Activated CD8-positive, alpha-beta T cell treated with anti-CD3 and anti-CD28 coated beads, Interleukin-2, amount 10 ng/mL, durations not matched to agents 7 days and 5 days (primary cell): ENCODE measurements around the gene LRMDA. TPM values are rescaled to one million over a fixed set of nuclear protein-coding genes. Genes with fewer than 3 reads are reported as not detected.

Source experiments
- ATAC-seq: fragments of 150-1000 bp; cut with Tn5 transposase; one replicate; pipeline ENCODE4 v1.10.0; 2021; ENCODE audit warnings: moderate library complexity
- CTCF ChIA-PET: fragments of 350-600 bp; sonication (Branson Sonifier 250); formaldehyde crosslinking; loops from one replicate; lab custom pipeline; 2021; ENCODE audit warnings: antibody characterized with exemption; lab: Charles Lee
- POLR2A ChIA-PET: fragments of 350-600 bp; sonication (Branson Sonifier 250); formaldehyde crosslinking; loops from one replicate; lab custom pipeline; 2021; ENCODE audit warnings: antibody characterized with exemption; lab: Charles Lee
- DNase-seq: peaks from one replicate; pipeline ENCODE4 v3.0.0-alpha.2; 2020
- H3K27ac Mint-ChIP-seq: one replicate; pipeline ENCODE4 v1.8.0; 2021; ENCODE audit warnings: mild to moderate bottlenecking, mixed read lengths
- H3K27me3 Mint-ChIP-seq: one replicate; pipeline ENCODE4 v1.8.0; 2021; ENCODE audit warnings: low read depth, mixed read lengths
- H3K36me3 Mint-ChIP-seq: one replicate; pipeline ENCODE4 v1.8.0; 2021; ENCODE audit warnings: low read depth, mixed read lengths
- H3K4me1 Mint-ChIP-seq: one replicate; pipeline ENCODE4 v1.8.0; 2021; ENCODE audit warnings: low read depth, mixed read lengths
- H3K4me3 Mint-ChIP-seq: one replicate; pipeline ENCODE4 v1.8.0; 2021; ENCODE audit warnings: mild to moderate bottlenecking, mixed read lengths
- H3K9me3 Mint-ChIP-seq: one replicate; pipeline ENCODE4 v1.8.0; 2022; ENCODE audit warnings: mixed read lengths; ENCODE audit not compliant: insufficient read depth
- total RNA-seq, 2 experiments: library from RNA; stranded (reverse); gene quantifications; one replicate each; pipeline ENCODE4 v1.2.3, GENCODE V29; 2021

LRMDA gene
- total RNA-seq, 2 experiments from 2014 or later: not detected

DNA sequence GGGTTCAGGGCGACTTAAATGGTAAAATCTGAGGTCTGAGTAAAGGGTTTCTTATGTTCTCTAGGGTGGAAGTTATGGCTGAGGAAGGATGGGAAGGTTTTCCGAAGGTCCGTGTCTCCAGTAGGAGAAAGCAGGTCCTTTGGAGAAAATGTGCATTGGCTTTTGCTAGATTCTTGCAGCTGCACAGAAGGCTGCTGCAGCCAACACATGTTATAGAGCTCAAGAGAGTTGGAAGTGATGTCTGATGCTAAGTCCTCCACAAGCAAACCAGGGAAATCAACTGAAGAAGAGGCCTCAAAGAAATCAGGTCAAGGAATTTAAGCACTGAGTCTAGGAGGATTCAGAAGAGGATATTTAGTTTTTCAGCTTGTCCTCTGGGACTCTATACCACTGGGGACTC, 404.6 kb downstream of the LRMDA start:
- H3K36me3 Mint-ChIP-seq: no peaks in the 10 kb centered on the region
- no peak overlapping the region for H3K4me3 Mint-ChIP-seq
- ChIA-PET CTCF (no interaction called here), POLR2A (no interaction called here)
- no peak overlapping the region for H3K27ac Mint-ChIP-seq
- H3K27me3 Mint-ChIP-seq: peaks cover 3% of the 10 kb centered on the region
- no peaks in the 10 kb centered on the region for H3K9me3 Mint-ChIP-seq
- H3K4me1 Mint-ChIP-seq: no peaks in the 10 kb centered on the region
- ATAC-seq (no peak), DNase-seq (no peak)

DNA sequence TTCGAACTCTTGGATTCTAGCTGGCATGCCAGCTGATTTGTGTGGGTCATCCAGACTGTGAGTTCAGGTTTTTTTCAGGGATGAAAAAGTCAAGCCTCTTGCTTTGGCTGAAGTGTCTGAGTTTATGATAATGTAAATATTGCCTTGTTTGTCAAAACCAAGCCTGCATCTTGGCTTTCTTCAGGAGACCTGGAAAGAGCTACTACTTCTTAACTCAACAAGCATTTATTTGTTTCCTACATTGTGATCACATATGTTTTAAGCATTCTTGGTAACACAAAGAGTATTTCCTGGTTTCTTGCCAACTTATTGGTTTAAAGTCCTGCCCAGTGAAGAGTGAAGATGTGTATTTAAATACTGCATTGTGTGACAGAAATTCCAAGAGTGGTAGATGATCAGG, 407.1 kb downstream of the LRMDA start:
- POLR2A ChIA-PET: interaction anchor here (0.6 kb wide), 1 partner anchor 176 kb away, joined by 3 read pairs; no protein-coding TSS in a partner anchor

DNA sequence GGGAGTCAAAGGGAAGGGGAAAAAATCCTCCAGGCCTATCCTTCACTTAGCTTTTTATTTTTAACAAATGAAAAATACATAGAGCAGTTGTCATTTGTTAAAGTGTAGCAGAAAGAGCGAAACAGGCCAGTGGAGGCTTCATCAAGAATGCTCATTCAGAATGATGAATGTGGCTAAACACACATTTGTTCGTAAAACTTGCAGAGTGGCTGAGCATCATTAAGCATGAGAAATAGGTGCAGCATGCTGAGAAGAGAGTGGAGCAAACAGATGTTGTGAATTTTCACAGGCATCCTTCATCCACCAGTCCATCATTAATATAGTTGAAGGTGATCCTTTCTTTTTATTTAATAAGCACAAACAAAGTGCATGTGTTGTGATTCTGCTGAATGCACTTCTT, 407.6 kb downstream of the LRMDA start:
- Mint-ChIP-seq H3K27ac (no peak overlapping the region), H3K36me3 (no peaks in the 10 kb centered on the region), H3K9me3 (no peaks in the 10 kb centered on the region), H3K4me1 (no peaks in the 10 kb centered on the region), H3K4me3 (no peak overlapping the region), H3K27me3 (peaks cover 3% of the 10 kb centered on the region)
- POLR2A ChIA-PET: no interaction called here
- ATAC-seq (no peak), DNase-seq (no peak)
- CTCF ChIA-PET: interaction anchor here (1.1 kb wide), 1 partner anchor 14 kb away, joined by 3 read pairs; no protein-coding TSS in a partner anchor

More for the DNA sequence above, 407.1 kb downstream of the LRMDA start:
- Mint-ChIP-seq H3K27ac (no peak overlapping the region), H3K4me3 (no peak overlapping the region), H3K4me1 (no peaks in the 10 kb centered on the region), H3K36me3 (no peaks in the 10 kb centered on the region), H3K27me3 (peaks cover 3% of the 10 kb centered on the region), H3K9me3 (no peaks in the 10 kb centered on the region)
- ATAC-seq: no peak
- no peak for DNase-seq
- CTCF ChIA-PET: interaction anchor here (1.1 kb wide), 1 partner anchor 14 kb away, joined by 3 read pairs; no protein-coding TSS in a partner anchor

DNA sequence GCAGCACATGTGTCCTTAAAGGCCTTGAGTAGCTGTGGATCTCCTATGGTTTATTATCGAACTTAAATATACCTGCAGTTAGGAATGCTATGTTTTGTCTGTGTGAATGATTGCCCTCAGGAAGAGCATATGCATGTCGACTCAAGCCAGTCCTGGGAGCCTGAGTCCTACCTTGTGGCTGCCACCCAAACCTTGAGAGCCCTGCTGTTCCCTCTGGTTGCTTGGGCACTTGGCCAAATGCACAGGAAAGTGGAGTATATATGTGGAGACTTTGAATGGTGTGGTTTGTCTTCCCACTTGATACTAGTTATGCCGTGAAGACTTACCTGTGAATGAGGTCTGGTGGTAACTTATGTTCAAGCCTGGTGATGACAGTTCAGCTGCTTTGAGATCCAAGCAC, 409.8 kb downstream of the LRMDA start:
- no peaks in the 10 kb centered on the region for H3K9me3 Mint-ChIP-seq
- peaks cover 3% of the 10 kb centered on the region for H3K27me3 Mint-ChIP-seq
- no peak for ATAC-seq
- H3K4me1 Mint-ChIP-seq: no peaks in the 10 kb centered on the region
- no peak overlapping the region for H3K27ac Mint-ChIP-seq
- ChIA-PET CTCF (no interaction called here), POLR2A (no interaction called here)
- H3K4me3 Mint-ChIP-seq: no peak overlapping the region
- no peaks in the 10 kb centered on the region for H3K36me3 Mint-ChIP-seq
- DNase-seq: no peak

DNA sequence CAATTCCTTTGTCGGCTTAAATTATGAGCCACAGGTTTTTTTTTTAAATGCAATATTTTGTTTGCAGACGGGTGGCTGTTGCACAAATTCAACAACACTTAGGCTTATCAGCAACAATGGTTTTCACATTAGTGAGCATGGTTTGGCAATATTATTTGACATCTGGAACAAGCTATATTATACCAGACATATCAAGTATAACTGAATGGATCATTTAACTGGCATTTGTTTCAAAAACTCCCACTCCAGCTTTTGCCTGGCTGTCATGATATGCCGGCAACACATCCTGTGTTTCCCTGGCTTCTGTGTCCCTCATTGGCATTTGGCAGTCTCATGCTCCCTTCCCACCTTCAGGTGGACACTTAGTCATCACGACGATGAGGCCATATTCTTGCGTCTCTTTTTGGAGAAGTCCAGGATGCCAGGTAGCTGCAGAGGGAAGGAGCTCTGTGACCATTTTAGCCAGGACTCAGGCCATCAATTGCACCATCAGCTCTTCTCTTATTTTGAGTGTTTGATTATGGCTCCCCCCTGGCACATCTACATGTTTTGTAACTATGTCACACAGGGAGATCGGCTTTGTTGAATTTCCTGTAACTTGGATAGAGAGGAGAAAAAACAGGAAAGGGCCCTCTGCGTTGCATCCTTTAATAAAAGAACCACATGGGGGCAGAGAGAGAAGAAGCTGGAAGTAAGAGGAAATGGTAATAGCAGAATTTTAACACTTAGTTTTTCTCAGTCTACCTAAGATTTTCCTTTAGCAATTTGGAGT, 413.9 kb downstream of the LRMDA start:
- Mint-ChIP-seq H3K9me3 (no peaks in the 10 kb centered on the region), H3K36me3 (no peaks in the 10 kb centered on the region), H3K4me3 (no peak overlapping the region), H3K4me1 (no peaks in the 10 kb centered on the region), H3K27me3 (no peaks in the 10 kb centered on the region), H3K27ac (no peak overlapping the region)
- ATAC-seq: no peak
- no peak for DNase-seq
- ChIA-PET POLR2A (no interaction called here), CTCF (interaction anchor here (0.7 kb wide), 1 partner anchor 19 kb away, joined by 3 read pairs; no protein-coding TSS in a partner anchor)

DNA sequence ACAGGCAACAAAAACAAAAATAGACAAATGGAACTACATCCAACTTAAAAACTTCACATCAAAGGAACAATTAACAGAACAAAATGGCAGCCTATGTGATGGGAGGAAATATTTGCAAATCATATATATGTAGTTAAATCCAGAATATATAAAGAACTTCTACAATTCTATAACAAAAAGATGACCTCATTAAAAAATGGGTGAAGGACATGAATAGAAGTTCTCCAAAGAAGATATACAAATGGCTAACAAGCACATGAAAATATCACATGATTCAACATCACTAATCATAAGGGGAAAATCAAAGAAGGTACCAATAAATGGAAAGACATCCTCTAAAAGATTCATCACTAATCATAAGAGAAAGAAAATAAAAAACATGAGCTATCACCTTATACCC, 416.1 kb downstream of the LRMDA start:
- Mint-ChIP-seq H3K4me1 (no peaks in the 10 kb centered on the region), H3K36me3 (no peaks in the 10 kb centered on the region), H3K27ac (no peak overlapping the region), H3K27me3 (no peaks in the 10 kb centered on the region), H3K4me3 (no peak overlapping the region), H3K9me3 (no peaks in the 10 kb centered on the region)
- ChIA-PET POLR2A (no interaction called here), CTCF (no interaction called here)
- no peak for ATAC-seq
- DNase-seq: no peak

DNA sequence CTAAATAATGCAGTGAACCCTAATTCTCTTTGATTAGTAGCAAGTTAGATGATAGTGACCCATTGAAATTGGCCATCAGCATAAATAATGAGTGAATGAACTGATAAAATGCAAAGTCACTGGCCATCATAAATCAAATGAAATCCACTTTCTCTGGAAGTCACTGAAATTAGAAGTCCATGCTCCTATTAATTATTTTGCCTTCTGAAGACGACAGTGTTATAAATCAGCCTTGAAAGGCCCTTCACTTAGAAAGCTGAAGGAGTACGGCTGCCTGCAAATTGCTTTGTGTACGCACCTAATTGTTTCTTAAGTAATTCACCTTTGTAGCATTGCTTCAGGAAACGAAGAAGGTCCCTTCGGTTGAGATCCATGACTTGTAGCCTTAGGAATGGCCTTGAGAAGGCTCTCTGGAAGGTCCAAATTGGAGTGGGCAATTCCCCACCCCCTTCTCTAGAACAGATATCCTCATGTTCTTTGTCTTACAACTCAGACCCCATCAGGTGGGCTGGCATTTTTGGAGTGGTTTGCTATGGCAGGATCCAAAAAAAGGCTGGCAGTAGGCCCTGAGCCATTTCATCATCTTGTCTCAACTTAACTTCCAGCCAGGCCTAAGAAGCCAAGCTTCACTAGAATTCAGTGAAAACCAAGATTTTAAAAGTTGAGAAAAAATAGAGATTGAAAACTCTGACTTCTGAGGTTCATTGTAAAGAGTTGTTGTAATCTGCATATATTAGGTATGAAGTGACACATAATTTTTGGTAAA, 420.3 kb downstream of the LRMDA start:
- H3K4me1 Mint-ChIP-seq: no peaks in the 10 kb centered on the region
- ATAC-seq (no peak), DNase-seq (no peak)
- POLR2A ChIA-PET: no interaction called here
- no peaks in the 10 kb centered on the region for H3K9me3 Mint-ChIP-seq
- H3K36me3 Mint-ChIP-seq: no peaks in the 10 kb centered on the region
- no peaks in the 10 kb centered on the region for H3K27me3 Mint-ChIP-seq
- H3K27ac Mint-ChIP-seq: no peak overlapping the region
- CTCF ChIA-PET: no interaction called here
- no peak overlapping the region for H3K4me3 Mint-ChIP-seq

DNA sequence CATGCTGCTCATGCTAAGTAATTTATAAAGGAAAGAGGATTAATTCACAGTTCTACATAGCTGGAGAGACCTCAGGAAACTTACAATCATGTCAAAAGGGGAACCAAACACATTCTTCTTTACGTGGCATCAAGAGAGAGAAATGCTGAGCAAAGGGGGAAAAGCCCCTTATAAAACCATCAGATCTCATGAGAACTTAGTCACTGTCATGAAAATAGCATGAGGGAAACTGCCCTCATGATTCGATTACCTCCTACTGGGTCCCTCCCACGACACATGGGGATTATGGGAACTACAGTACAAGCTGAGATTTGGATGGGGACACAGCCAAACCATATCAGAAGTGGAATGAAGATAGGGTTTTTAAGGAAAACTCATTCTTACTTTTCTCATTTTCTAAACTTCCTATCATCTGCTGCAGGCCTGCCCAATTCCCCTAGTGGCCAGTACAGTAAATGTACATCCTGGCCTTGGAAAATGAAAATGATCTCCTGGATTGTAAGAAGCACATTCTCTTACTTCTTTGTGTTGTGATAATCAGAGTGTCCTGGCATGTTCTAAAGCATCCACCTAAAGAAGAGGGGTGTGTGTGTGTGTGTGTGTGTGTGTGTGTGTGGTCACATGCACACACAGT, 421.5 kb downstream of the LRMDA start:
- Mint-ChIP-seq H3K27me3 (no peaks in the 10 kb centered on the region), H3K4me3 (no peak overlapping the region), H3K9me3 (no peaks in the 10 kb centered on the region), H3K36me3 (no peaks in the 10 kb centered on the region), H3K27ac (no peak overlapping the region), H3K4me1 (no peaks in the 10 kb centered on the region)
- POLR2A ChIA-PET: no interaction called here
- DNase-seq (no peak), ATAC-seq (no peak)
- CTCF ChIA-PET: interaction anchor here (0.7 kb wide), 1 partner anchor 15 kb away, joined by 3 read pairs; no protein-coding TSS in a partner anchor

DNA sequence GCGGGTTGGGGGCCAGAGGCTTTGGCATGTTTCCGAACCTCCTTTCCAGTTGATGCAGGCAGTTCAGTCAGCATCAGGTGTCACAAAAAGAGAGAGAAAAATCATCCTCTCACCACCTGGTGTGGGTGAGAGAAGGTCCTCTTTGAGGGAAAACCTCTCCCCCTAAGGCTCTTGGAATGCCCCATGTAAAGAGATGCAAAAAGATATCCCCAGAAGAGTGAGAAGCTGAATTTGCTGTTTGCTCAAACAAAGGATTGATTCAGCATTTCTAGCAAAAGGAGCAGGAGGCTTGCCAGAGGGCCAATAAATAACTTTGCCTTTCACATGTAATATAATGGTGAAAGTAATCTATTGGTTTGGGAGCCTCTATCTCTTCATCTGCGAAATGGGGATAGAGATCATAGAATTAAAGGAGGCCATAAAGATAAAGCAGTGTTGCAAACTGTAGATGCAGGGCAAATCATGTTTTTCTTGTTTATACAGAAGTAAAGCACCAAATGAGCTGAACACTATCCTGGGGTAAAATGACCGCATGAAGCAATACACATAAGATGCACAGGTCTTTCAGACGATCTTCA, 425.9 kb downstream of the LRMDA start:
- ChIA-PET CTCF (no interaction called here), POLR2A (no interaction called here)
- ATAC-seq: no peak
- no peaks in the 10 kb centered on the region for H3K9me3 Mint-ChIP-seq
- DNase-seq: no peak
- no peaks in the 10 kb centered on the region for H3K36me3 Mint-ChIP-seq
- no peaks in the 10 kb centered on the region for H3K27me3 Mint-ChIP-seq
- H3K4me3 Mint-ChIP-seq: no peak overlapping the region
- H3K27ac Mint-ChIP-seq: no peak overlapping the region
- no peaks in the 10 kb centered on the region for H3K4me1 Mint-ChIP-seq

DNA sequence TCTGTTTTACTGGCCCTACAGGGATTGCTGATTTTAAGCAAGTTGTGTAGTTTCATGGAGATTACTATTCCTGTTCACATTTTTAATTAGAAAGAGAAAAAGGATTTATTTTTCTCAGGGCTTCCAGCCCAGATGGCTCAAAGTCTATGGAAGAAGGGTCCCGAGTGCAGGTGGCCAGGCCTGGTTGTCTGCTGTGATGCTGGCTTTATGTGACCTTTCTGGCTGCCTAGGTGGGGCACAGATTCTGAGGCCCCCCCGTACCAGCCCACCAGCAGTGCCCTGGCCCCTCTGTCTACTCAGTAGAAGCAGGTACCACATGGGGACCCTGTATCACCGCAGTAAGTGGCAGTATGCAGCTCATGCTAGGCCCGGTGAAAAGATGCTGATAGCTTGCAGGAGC, 426.5 kb downstream of the LRMDA start:
- H3K4me3 Mint-ChIP-seq: no peak overlapping the region
- H3K27ac Mint-ChIP-seq: no peak overlapping the region
- ChIA-PET POLR2A (no interaction called here), CTCF (no interaction called here)
- H3K4me1 Mint-ChIP-seq: no peaks in the 10 kb centered on the region
- no peaks in the 10 kb centered on the region for H3K27me3 Mint-ChIP-seq
- DNase-seq: no peak
- H3K9me3 Mint-ChIP-seq: no peaks in the 10 kb centered on the region
- no peaks in the 10 kb centered on the region for H3K36me3 Mint-ChIP-seq
- no peak for ATAC-seq

DNA sequence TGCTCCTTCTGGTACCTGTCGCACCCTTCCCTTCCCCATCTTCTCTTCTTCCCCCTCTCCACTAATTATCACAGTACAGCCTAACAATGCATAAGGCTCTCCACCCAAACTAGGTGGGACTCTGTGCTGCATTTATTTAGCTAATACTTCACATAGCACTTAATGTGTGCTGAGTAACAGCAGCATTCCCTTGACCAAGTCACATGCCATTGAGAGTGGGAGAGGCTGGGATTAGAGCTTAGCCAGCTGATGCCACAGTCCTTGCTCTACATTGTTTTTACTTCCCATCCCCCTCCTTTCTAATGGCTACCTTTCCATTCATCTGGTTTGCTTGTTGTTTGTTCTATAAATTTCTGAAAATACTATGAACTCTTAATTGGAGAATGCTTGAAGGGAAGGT, 426.9 kb downstream of the LRMDA start:
- DNase-seq: no peak
- no peak overlapping the region for H3K27ac Mint-ChIP-seq
- CTCF ChIA-PET: no interaction called here
- no peaks in the 10 kb centered on the region for H3K9me3 Mint-ChIP-seq
- no peaks in the 10 kb centered on the region for H3K27me3 Mint-ChIP-seq
- ATAC-seq: no peak
- no peaks in the 10 kb centered on the region for H3K4me1 Mint-ChIP-seq
- H3K4me3 Mint-ChIP-seq: no peak overlapping the region
- H3K36me3 Mint-ChIP-seq: no peaks in the 10 kb centered on the region
- POLR2A ChIA-PET: no interaction called here
